Astrocyte of the hippocampus (primary cell): ENCODE results near the gene MYO5B.

ENCODE experiments used
- DNase-seq: peaks from one replicate; pipeline ENCODE4 v3.0.0; 2011; ENCODE audit warnings: low read depth, low spot score

MYO5B gene

GRCh38 chr18:50014606-50015005 is 180.3 kb downstream of the MYO5B start:
- DNase-seq, result no peak

- DNase-seq, result peak; percentile 11
These were observed 181.4 kb downstream of the MYO5B start for GRCh38 chr18:50013363-50014138.

GRCh38 chr18:50011813-50012435 is 183.0 kb downstream of the MYO5B start:
- peak; percentile 84 for DNase-seq

DNA sequence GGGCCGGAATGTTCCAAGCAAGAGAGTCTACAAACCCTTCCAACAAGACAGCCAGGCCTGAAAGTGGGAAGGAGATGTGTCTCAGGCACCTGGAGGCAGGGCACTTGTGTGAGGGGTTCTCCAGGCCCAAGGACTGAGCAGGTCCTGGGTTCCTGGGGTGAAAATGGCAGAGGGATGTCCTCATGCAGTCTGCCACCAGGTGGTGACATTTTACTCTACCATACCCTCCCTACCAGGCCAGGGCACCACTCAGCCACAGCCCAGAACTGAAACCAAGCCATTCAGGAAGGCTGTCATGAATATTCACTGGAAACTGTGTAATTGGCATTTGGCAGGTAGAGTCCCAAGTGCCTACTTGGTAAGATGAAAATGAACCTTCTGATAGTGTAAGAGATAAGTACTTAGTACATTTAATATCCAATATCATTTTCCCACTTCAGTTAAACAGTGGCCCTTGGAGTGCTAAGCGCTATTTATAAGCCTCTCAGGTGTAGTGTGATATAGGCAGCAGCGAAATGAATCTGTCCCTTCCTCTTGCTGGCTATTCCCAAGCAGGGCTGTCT is 185.1 kb downstream of the MYO5B start:
- DNase-seq, result peak; percentile 61

DNA sequence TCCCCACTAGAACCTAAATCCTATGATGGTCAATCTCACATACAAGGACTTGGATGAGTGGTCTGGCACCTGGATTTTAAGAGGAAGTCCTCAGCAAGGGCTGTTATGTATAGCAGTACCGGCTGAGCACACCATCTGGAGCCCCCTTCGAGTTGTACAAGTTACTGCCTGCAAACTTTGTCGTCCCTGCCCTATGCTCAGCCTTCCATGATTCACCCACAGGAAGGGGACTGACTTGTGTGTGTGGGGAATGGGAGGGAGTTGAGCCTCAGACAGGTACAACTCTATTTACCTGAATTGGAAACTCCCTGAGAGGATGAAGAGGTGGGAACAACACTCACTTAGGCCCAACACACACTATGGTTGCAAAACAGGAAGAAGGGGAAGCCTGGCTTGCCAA is 186.6 kb downstream of the MYO5B start:
- no peak for DNase-seq

DNA sequence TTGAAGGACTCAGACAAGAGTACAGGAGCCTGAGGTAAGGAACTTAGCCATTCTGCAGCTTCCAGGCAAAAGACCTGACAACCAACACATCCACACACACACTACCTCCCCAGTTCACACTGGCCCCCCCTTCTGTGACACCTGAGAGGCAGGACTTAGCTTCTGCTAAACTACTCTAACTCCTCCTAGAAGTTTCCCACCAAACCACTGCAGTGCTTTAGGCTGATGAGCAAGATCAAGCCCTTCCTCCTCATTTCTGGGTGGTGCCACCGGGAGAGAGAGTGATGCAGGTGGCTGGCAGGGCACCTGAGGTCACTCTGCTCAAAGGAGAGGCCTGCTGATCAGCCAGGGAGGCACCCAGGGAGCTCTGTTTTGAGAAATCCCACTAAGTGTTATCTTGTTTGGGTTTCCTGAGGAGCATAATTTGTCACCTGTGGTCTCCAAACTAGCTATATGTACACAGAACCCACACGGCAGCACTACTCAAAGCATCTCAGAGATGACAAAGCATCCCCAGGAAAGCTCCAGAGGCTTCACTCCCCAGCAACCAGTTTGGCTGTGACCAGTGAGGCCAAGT is 188.4 kb downstream of the MYO5B start:
- DNase-seq, result no peak

DNA sequence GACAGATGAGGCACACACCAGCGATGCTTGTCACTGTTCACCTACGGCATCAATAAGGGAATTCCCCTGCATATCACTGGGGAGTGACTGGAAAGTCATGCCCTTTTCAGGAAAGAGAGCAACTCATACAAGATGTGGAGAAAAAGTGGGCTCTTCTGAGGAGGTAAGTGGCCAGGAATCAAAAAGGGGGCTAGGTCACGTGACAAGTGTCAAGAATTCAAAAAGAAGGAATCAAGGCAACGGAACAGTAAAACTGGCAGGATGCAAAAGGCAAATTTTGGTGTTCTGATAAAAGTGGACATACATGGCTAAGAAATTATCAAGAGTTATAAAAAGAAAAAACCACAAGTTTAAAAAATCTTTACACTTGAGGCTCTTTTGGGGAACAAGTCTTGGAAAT is 190.9 kb downstream of the MYO5B start:
- DNase-seq, result no peak

DNA sequence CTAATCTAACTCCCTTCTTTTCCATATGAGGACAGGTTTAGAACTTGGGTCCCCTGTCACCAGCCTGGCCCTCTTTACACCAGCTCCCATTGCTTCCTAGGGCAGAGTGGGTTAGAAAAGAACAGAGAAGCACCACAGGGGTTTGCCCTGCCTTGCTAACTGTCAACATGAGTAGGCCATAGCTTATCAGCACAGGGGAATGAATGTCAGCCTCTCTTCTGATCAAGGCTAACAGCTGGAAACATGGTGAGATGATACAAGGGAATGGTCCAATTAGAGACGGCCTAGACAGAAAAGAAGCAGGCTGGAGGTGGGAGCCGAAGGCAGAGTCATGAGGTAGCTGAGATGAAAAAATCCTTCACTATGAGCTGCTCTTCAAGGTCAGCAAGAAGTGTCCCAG is 192.2 kb downstream of the MYO5B start:
- DNase-seq, result no peak

DNA sequence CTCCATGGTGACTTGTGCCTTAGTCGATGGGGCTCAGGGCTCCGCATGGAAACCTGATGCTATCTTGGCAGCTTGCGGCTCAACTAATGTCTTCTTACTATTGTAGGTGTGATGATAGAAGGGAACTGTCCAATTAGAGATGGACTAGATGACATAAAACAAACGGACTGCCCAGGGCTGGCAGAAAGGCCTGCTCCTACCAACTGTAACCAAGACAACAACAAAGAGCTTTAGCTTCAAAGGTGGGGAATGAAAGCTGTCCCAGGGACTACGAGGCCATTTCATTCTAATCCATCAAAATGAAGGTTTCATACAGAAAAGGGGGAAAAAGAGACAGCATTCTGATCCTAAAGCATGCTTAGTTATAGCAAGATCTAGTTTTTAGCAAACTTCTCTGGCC is 194.7 kb downstream of the MYO5B start:
- no peak for DNase-seq

DNA sequence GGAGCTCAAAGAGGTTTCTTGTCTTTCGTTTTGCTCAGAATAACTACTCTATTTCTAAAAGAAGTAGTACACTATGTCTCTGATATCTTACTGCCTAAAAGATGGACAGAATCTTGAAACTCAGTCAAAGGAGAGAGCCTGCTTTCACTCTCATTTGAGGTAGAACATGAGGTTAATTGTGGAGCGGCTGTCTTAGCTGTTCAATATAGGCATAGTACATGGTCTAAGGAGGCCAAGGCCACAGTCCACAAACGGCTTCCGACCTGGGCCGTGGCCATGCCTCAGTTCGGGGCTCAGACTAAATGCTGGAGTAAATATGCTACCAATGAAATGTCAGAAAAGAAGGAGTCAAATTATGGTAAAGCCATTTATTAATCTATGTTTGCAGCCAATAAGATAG is 195.8 kb downstream of the MYO5B start:
- DNase-seq, result no peak

- DNase-seq, result no peak
These were observed 197.4 kb downstream of the MYO5B start for GRCh38 chr18:49997558-49997957.

- DNase-seq, result no peak
These were observed 200.5 kb downstream of the MYO5B start for GRCh38 chr18:49994410-49994809.

GRCh38 chr18:49993299-49993698 is 201.6 kb downstream of the MYO5B start:
- DNase-seq, result no peak

DNA sequence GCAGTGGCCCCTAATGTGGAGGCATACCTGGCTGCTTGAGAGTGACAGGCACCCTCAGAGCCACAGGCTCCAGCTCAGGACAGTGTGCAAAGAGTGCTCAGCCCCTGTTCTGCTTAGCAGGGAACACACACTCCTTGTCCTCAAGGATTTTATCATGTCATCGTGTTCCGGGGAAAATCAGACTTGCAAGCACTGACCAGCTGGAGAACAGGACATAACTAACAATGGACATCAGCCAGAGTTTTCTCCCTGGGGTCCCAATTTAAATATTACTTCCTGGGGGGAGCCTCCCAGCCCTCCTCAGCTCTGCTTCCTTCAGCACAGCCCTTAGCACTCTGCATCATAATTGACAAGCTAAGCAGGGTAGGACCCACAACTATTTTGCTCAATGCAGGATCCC is 206.2 kb downstream of the MYO5B start:
- no peak for DNase-seq

GRCh38 chr18:49988101-49988500 is 206.8 kb downstream of the MYO5B start:
- no peak for DNase-seq

DNA sequence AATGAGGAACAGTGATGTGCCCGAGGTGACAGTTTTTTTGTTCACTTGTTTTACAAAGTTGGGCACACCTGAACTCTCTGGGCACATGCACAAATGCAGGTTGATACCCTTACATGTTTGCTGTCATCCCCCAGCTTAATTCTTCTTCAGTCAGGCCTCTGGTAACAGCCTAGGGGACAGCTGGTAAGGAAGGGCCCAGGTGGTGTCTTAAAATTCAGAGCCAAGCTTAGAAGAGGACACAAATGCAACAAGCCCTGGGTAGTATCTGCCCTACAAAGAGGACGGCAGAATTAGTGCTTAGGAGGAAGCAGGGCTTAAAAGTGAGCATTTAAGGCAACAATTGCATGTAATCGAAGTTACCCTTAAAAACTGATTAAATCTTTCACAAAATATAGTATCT is 209.7 kb downstream of the MYO5B start:
- DNase-seq, result no peak

- peak; percentile 16 for DNase-seq
These were observed 214.1 kb downstream of the MYO5B start for GRCh38 chr18:49980896-49981295.

GRCh38 chr18:49976795-49977560 is 218.0 kb downstream of the MYO5B start:
- peak; percentile 54 for DNase-seq

GRCh38 chr18:49976001-49976400 is 218.9 kb downstream of the MYO5B start:
- DNase-seq, result no peak

DNA sequence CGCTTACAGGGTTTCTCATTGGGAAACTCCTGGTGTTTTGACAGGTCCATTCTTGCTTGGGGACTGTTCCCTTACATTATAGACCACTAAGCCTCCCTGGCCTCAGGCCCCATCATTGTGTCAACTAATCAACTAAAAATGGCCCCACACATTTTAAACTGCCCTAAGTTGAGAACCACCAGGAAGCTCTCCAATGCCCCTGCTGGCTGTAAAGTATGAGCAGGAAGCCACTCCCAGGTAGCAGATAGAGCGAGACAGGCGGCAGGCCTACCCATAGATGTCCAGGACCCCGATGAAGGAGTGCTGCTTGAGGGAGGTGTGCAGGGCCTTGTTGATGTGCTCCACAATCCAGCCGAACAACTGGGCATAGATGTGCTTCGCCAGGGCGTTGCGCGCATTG is 220.9 kb downstream of the MYO5B start:
- DNase-seq, result no peak

- DNase-seq, result peak; percentile 42
These were observed 221.4 kb downstream of the MYO5B start for GRCh38 chr18:49973592-49973991.

GRCh38 chr18:49972535-49972934 is 222.4 kb downstream of the MYO5B start:
- DNase-seq, result no peak
